Ascending aorta (tissue), 2 donors: ENCODE measurements around the gene CLEC16A. TPM values are rescaled to one million over a fixed set of nuclear protein-coding genes. Genes with fewer than 3 reads are reported as not detected.

ENCODE experiments used
- DNase-seq, 2 donors: peaks; one replicate each; pipeline ENCODE4 v3.0.0-alpha.2; 2019; ENCODE audit warnings: low spot score in 2 of 2
- H3K27ac ChIP-seq, 2 donors: fragments of 200-600 bp; sonication (generic); one replicate each; pipeline ENCODE4 v1.5.1; 2016 to 2017; ENCODE audit warnings: mild to moderate bottlenecking in 1 of 2
- H3K27me3 ChIP-seq: fragments of 200-600 bp; sonication (generic); one replicate; pipeline ENCODE4 v1.5.1; 2017
- H3K36me3 ChIP-seq, 2 donors: fragments of 200-600 bp; sonication (generic); one replicate each; pipeline ENCODE4 v1.5.1; 2016
- H3K4me1 ChIP-seq, 2 donors: fragments of 200-600 bp; sonication (generic); one replicate each; pipeline ENCODE4 v1.5.1; 2016 to 2017; ENCODE audit warnings: mild to moderate bottlenecking in 1 of 2
- H3K4me3 ChIP-seq, 2 donors: fragments of 200-600 bp; sonication (generic); one replicate each; pipeline ENCODE4 v1.5.1; 2016 to 2017; ENCODE audit warnings: mild to moderate bottlenecking in 1 of 2
- H3K9me3 ChIP-seq, 2 donors: fragments of 200-600 bp; sonication (generic); one replicate each; pipeline ENCODE4 v1.5.1; 2016
- CTCF ChIP-seq, 3 experiments: fragments of 200-600 bp in 2 of 3; fragments of 450-650 bp in 1 of 3; sonication (generic) in 2 of 3; IDR thresholded peaks; one replicate each; pipeline ENCODE4 v1.5.1; 2016 to 2019; ENCODE audit warnings: antibody characterized with exemption in 3 of 3, mild to moderate bottlenecking in 1 of 3, moderate library complexity in 1 of 3
- intact Hi-C: fragments of 100-400 bp; cut with DNase I; formaldehyde crosslinking; loops from one replicate; pipeline ENCODE4 v1.15.1; 2023
- total RNA-seq: library from RNA; depleted of rRNA; stranded (reverse); fragments of >200 nt; gene quantifications from one replicate; pipeline ENCODE4 v1.1.0, GENCODE V29; 2016

The CLEC16A gene
- total RNA-seq, 1 donor from 2014 or later, result 16.2 TPM

- Histone ChIP-seq H3K4me3 (no peak overlapping the region), H3K9me3 (peaks cover 0 to 5% of the 10 kb centered on the region in 2 donors), H3K27ac (no peak overlapping the region), H3K27me3 (no peaks in the 10 kb centered on the region), H3K36me3 (no peaks in the 10 kb centered on the region), H3K4me1 (no peaks in the 10 kb centered on the region)
- no peak for DNase-seq
- intact Hi-C loops, result no loop called here
- TF ChIP-seq CTCF (IDR thresholded peaks at IDR 0.05), result no peak
Measured at GRCh38 chr16:11211061-11211976, 267.0 kb downstream of the CLEC16A start.

- no peaks in the 10 kb centered on the region for H3K27me3 ChIP-seq
- no peak overlapping the region for H3K27ac ChIP-seq
- no peaks in the 10 kb centered on the region for H3K4me1 ChIP-seq
- no peak overlapping the region for H3K4me3 ChIP-seq
- DNase-seq, result no peak
- no peaks in the 10 kb centered on the region for H3K36me3 ChIP-seq
- intact Hi-C loops, result no loop called here
- no peak for TF ChIP-seq CTCF (IDR thresholded peaks at IDR 0.05)
- peaks cover 0 to 7% of the 10 kb centered on the region in 2 donors for H3K9me3 ChIP-seq
Measured at GRCh38 chr16:11211977-11212797, 267.8 kb downstream of the CLEC16A start.

GRCh38 chr16:11212798-11213196 is 268.4 kb downstream of the CLEC16A start:
- H3K27me3 ChIP-seq, result no peaks in the 10 kb centered on the region
- intact Hi-C loops, result no loop called here
- no peak for DNase-seq

GRCh38 chr16:11213373-11213772 is 269.0 kb downstream of the CLEC16A start:
- no peak for DNase-seq
- TF ChIP-seq CTCF (IDR thresholded peaks at IDR 0.05), result no peak
- intact Hi-C loops, result no loop called here

More at GRCh38 chr16:11212798-11213196, 268.4 kb downstream of the CLEC16A start:
- no peak overlapping the region for H3K4me3 ChIP-seq
- TF ChIP-seq CTCF (IDR thresholded peaks at IDR 0.05), result no peak
- no peaks in the 10 kb centered on the region for H3K4me1 ChIP-seq
- H3K36me3 ChIP-seq, result no peaks in the 10 kb centered on the region
- H3K9me3 ChIP-seq, result peaks cover 0 to 9% of the 10 kb centered on the region in 2 donors
- H3K27ac ChIP-seq, result no peak overlapping the region

GRCh38 chr16:11213799-11214198 is 269.4 kb downstream of the CLEC16A start:
- H3K4me1 ChIP-seq, result no peaks in the 10 kb centered on the region
- no peak overlapping the region for H3K27ac ChIP-seq
- H3K27me3 ChIP-seq, result no peaks in the 10 kb centered on the region
- no peak for TF ChIP-seq CTCF (IDR thresholded peaks at IDR 0.05)
- H3K9me3 ChIP-seq, result peaks cover 0 to 19% of the 10 kb centered on the region in 2 donors
- intact Hi-C loops, result no loop called here
- no peaks in the 10 kb centered on the region for H3K36me3 ChIP-seq
- DNase-seq, result no peak
- H3K4me3 ChIP-seq, result no peak overlapping the region

More at GRCh38 chr16:11213373-11213772, 269.0 kb downstream of the CLEC16A start:
- peaks cover 0 to 15% of the 10 kb centered on the region in 2 donors for H3K9me3 ChIP-seq
- H3K4me3 ChIP-seq, result no peak overlapping the region
- no peaks in the 10 kb centered on the region for H3K36me3 ChIP-seq
- H3K4me1 ChIP-seq, result no peaks in the 10 kb centered on the region
- H3K27me3 ChIP-seq, result no peaks in the 10 kb centered on the region
- H3K27ac ChIP-seq, result no peak overlapping the region
